GM19035 (cell line): Measurements from ENCODE around the gene LMBR1.

Source experiments
- ATAC-seq: cut with Tn5 transposase; IDR thresholded peaks from one replicate; pipeline ENCODE4 v1.9.1; 2021; ENCODE audit not compliant: unreplicated experiment

LMBR1 gene

GRCh38 chr7:156764766-156765165 is 128.2 kb downstream of the LMBR1 start:
- no peak for ATAC-seq

DNA sequence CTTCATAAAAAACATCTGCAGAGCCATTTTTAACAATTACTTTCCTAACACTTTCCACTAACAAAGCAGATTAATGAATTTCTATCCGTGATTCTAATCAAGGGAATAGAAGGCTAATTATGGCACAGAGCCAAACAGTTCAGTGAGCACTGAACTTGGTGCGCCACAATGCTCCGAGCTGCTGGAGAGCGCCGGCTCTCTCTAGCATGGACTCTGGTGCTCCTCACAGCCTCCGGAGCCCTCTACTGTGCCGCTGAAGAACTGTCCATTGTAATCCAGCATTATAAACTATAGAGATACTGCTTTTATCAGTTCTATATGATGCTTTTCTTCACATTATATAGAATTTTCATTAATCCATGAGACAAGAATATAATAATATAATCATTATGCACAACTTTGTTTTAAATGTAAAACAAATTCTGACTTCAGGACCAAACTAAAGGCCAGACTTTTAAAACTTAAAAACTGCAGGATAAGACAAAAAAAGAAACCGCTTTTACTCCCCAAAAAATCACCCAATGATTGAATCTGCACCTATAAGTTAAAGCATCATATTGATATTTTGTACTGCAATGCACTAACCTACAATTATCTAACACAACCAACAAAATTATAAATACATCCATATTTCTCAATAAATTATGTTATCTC is 128.8 kb downstream of the LMBR1 start:
- no peak for ATAC-seq

DNA sequence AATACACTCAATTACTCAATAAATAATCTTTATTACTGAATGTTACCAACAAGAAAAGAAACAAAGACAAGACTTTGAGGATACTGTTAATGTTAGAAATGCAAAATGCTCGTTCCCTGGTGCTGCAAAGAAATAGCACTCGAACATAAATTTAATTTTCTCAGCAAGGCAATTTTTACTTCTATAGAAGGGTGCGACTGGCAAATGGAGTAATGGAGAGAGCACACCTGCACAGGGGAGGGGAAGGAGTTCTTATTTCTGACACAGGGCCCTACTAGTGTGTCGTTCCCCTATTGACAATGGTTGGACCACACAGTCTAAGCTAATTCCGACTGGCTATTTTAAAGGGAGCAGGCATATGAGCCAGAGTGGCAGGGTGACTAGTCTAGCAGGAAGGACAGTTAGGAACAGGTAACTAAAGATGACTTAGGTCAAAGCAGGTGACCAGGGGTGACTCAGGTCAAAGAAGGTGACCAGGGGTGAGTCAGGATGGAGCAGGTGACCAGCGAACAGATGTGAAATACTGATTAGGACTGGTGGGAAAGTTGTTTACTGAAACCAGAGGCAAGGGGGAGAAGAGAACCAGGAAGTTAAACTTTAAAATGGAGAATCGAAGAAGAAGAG is 133.3 kb downstream of the LMBR1 start:
- no peak for ATAC-seq

GRCh38 chr7:156759143-156759542 is 133.8 kb downstream of the LMBR1 start:
- no peak for ATAC-seq

DNA sequence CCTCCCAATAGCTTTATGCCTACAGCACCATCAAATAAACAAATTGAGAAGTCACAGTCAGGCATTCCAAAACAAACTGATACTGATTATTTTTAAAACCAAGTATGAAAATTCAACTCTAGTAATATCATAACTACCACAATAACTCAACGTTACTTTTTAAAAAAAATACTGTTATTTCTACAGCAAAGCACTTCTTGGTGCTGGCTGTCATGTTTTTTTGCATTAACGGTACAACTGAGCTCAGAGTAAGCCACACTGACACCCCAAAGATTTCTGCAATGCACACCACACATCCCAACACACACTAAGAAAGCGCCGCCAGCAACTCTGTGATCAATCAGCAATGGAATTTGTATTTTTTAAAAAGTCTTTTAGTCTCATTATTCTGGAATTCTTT is 138.8 kb downstream of the LMBR1 start:
- ATAC-seq = no peak

GRCh38 chr7:156753630-156754029 is 139.4 kb downstream of the LMBR1 start:
- ATAC-seq = no peak

DNA sequence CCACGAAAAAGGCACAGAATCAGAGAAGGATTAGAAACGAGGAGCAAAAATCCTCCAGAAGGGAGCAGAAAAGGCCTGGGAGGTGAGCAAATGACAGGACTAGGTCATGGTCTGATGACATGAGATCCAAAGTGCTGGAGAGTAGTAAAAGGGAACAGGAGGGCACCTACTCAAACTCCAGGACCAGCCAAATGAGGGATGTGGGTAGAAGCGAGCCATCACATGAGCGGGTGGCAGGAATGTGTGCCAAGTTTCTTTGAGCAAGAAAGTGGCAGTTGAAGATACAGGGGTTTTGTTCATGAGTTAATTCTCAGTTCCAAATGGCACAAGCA is 139.8 kb downstream of the LMBR1 start:
- ATAC-seq = no peak

GRCh38 chr7:156752367-156753228 is 140.4 kb downstream of the LMBR1 start:
- ATAC-seq = no peak

DNA sequence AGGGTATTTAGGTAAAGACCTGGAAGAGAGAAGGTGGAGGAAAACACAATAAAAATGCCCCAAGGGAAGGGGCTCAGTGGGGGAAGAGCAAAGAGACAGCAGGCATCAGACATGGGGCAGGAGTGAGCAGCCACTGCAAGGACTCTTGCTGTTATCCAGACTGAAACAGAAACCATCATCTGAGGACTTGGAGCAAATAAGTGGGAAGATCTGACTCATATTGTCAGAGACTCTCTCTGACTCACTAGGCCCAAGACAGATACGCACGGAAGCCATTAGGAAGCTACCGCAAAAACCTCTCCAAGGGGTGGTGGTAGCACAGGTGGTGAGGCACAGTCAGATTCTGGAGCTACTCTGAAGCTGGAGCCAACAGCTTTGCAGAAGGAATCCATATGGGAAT is 141.7 kb downstream of the LMBR1 start:
- peak; percentile 76 for ATAC-seq

- no peak for ATAC-seq
Observed at GRCh38 chr7:156747718-156748117, 145.3 kb downstream of the LMBR1 start.

GRCh38 chr7:156746891-156747290 is 146.1 kb downstream of the LMBR1 start:
- ATAC-seq = no peak

GRCh38 chr7:156739596-156739995 is 153.4 kb downstream of the LMBR1 start:
- no peak for ATAC-seq

DNA sequence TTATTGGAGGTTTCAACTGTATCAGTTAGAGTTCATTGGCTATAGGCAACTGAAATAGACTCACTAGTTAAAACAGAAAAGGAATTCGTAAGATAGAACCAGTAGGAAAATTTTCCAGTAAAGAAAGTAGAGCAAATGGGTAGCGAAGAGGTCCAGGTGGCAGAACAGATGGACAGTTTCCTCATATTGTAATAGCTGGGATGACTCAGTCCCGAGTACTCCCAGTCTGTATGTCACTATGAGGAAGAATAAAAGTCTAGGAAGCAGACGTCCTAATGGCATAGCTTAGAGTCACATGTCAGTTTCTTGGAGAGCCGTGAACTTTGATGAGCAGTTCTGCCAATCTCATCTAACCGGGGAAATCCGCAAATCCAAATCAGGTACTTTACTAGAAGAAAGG is 157.1 kb downstream of the LMBR1 start:
- no peak for ATAC-seq

GRCh38 chr7:156733638-156734037 is 159.3 kb downstream of the LMBR1 start:
- ATAC-seq = no peak

DNA sequence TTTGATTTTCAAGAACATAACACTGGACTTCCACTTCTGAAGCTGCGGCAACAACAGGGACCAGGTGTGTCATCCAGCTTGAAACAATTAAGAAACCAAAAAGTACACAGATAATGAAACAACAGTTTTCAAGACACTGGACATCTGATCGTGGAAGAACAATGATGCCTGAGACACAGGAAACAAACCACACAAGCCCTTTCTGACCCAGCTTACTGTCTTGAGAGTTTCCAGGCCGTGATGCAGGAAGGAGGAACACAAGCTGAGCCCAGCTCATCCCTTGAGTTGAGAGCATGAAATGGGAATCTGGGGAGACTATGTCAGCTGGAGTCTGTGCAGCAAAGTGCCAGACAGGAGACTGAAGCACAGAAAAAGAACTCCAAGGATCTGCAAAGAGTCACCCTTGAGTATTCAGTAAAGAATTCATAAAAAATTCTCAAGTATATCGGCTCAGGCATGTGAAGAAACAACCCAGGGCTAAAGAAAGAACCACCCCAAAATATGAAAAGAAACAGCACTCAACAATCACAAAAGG is 160.8 kb downstream of the LMBR1 start:
- ATAC-seq = no peak

- ATAC-seq = no peak
Observed at GRCh38 chr7:156731651-156732050, 161.3 kb downstream of the LMBR1 start.

GRCh38 chr7:156725936-156726335 is 167.0 kb downstream of the LMBR1 start:
- no peak for ATAC-seq

GRCh38 chr7:156725073-156725472 is 167.9 kb downstream of the LMBR1 start:
- ATAC-seq = no peak

GRCh38 chr7:156722043-156722826 is 170.7 kb downstream of the LMBR1 start:
- ATAC-seq = no peak

GRCh38 chr7:156703773-156704482 is 189.1 kb downstream of the LMBR1 start:
- ATAC-seq = peak; percentile 53
